Heart right ventricle (tissue), 16 donors: ENCODE measurements around the gene GNPTAB. TPM values are rescaled to one million over a fixed set of nuclear protein-coding genes. Genes with fewer than 3 reads are reported as not detected.
A peak's percentile ranks its signal among the peaks of the same experiment; 100 is the strongest.

Experiments
- ATAC-seq, 8 donors: fragments of 200-7000 bp; cut with Tn5 transposase; one replicate each; pipeline ENCODE4 v1.9.1; 2020; ENCODE audit warnings: mild to moderate bottlenecking in 8 of 8, moderate library complexity in 8 of 8, moderate number of reproducible peaks in 1 of 8
- DNase-seq, 2 donors: peaks; one replicate each; pipeline ENCODE4 v3.0.0-alpha.2; 2020
- H3K27ac ChIP-seq, 10 donors: fragments of 200-600 bp; sonication (generic) in 2 of 10; one replicate each; pipeline versions ENCODE4 v1.5.0 to v1.8.0; 2020 to 2022; ENCODE audit warnings: mild to moderate bottlenecking in 3 of 10
- H3K27me3 ChIP-seq, 7 donors: fragments of 200-600 bp; one replicate each; pipeline ENCODE4 v1.8.0; 2021 to 2022; ENCODE audit warnings: mild to moderate bottlenecking in 2 of 7
- H3K36me3 ChIP-seq, 9 donors: fragments of 200-600 bp; sonication (generic) in 1 of 9; one replicate each; pipeline versions ENCODE4 v1.5.0 to v1.8.0; 2020 to 2022; ENCODE audit warnings: mild to moderate bottlenecking in 2 of 9
- H3K4me1 ChIP-seq, 9 donors: fragments of 200-600 bp; sonication (generic) in 1 of 9; one replicate each; pipeline versions ENCODE4 v1.5.0 to v1.8.0; 2020 to 2022; ENCODE audit warnings: mild to moderate bottlenecking in 4 of 9
- H3K4me3 ChIP-seq, 10 donors: fragments of 200-600 bp; sonication (generic) in 2 of 10; one replicate each; pipeline versions ENCODE4 v1.5.0 to v1.8.0; 2020 to 2022; ENCODE audit warnings: mild to moderate bottlenecking in 7 of 10, moderate library complexity in 2 of 10
- H3K9me3 ChIP-seq, 11 donors: fragments of 200-600 bp in 10 of 11; sonication (generic) in 2 of 11; one replicate each; pipeline versions ENCODE4 v1.5.0 to v1.8.0; 2013 to 2022; ENCODE audit warnings: mild to moderate bottlenecking in 2 of 11, control low read depth in 1 of 11, moderate library complexity in 1 of 11
- CTCF ChIP-seq, 9 donors: fragments of 200-600 bp; sonication (generic) in 2 of 9; IDR thresholded peaks; one replicate each; pipeline versions ENCODE4 v1.5.0 to v1.8.0; 2021 to 2022; ENCODE audit warnings: antibody characterized with exemption in 9 of 9, mild to moderate bottlenecking in 5 of 9, moderate library complexity in 1 of 9
- WGBS, 2 donors: extraction: QIAGEN DNeasy Blood & Tissue Kit; methylation state at CpG; one replicate each; pipeline ENCODE4 v1.1.7; 2013; ENCODE audit warnings: inconsistent platforms in 1 of 2; 5-methylcytosine and 5-hydroxymethylcytosine counted together
- intact Hi-C, 10 donors: fragments of 100-400 bp; cut with DNase I; formaldehyde crosslinking; loops; one replicate each; pipeline versions ENCODE4 v1.11.1 to v1.14.2; 2022
- polyA plus RNA-seq, 2 donors: library from polyadenylated mRNA; stranded (reverse); fragments of 200-250 nt; gene quantifications; one replicate each; pipeline ENCODE4 v1.2.3, GENCODE V29; 2013
- total RNA-seq, 10 donors: library from RNA; stranded (reverse); fragmentation: NEBNext Ultra II Directional in 3 of 10; extraction: Animal tissue kit (Norgen Biotek cat#: 25700) in 3 of 10; gene quantifications; one replicate each; pipeline versions ENCODE4 v1.2.1 to v1.2.4, GENCODE V29; 2021 to 2023
- donor health status: Arrhythmogenic right ventricular cardiomyopathy.
- donor health status: ischemic (EF 13 %, LVEDD 7.1; RV severe dilation, severe dysfunction).
- donor health status: healthy with polysubstance abuse.
- donor health status: DM: no; HTN: yes; CAD: no.
- donor health status: DM: no; HTN: no; CAD: no.
- donor health status: ischemic (EF 25% LVEDD 6.9; RV normal size, moderate dysfunction).
- donor health status: ischemic (EF 25% LVEDD 5.7; RV mildly dilated, moderate dysfunction).
- donor health status: healthy.
- donor health status: DM: yes; HTN: yes; CAD: no.
- donor health status: Ischemic cardiomyopathy.
- donor health status: ischemic (EF 35%, LVEDD 5.7; RV mildly dilated, moderate dysfunction).
- donor health status: nonischemic (EF 11% LVEDD 7.7; RV severe dilation, severe dysfunction).
- donor health status: DM: yes; HTN: yes; CAD: no.
- donor health status: PGD.
- donor health status: ischemic (EF 29% LVEDD 5.4; RV normal size, mild dysfunction).
- donor health status: nonischemic (EF 23%, LVEDD 6.1; RV moderate dilation, normal function).

The GNPTAB gene
- total and polyA plus RNA-seq, 12 donors: 10.5 to 60.6 (median 47.6) TPM

- no peaks in the 10 kb centered on the region for H3K27me3 ChIP-seq
- WGBS, 2 donors: 87 to 89% methylated on average over 2 of the region's 2 CpGs
These were observed 36.2 kb downstream of the GNPTAB start for GRCh38 chr12:101794574-101794973.

DNA sequence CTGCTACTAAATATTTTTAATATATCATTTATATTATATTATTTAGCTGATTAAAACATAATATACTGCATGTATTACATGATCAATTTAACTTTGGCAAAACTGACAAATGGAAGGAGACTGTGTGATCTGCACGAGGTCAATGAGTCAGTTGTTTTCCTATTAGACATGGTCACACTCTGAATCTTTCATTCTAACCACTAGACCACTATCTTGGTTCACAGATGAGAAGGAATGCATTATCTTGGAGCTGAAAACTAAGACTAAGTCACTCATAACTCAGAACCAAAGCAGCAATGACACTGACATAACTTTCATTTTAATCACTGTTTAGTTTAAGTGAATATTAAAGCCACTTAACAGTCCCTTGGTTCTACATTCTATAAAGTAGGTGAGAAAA lies 37.4 kb downstream of the GNPTAB start:
- intact Hi-C loops: loop anchor here in 1 of 10 donors (5.0 kb wide), 1 partner anchor 34 kb away; no protein-coding TSS in a partner anchor
- ATAC-seq (no peak), DNase-seq (no peak)
- Histone ChIP-seq H3K36me3 (peaks cover 0 to 48% (median 9%) of the 10 kb centered on the region in 9 donors), H3K4me3 (no peak overlapping the region), H3K4me1 (peaks cover 0 to 32% (median 5%) of the 10 kb centered on the region in 9 donors), H3K27me3 (no peaks in the 10 kb centered on the region), H3K27ac (no peak overlapping the region), H3K9me3 (no peaks in the 10 kb centered on the region)
- 65 to 83% methylated on average over 1 of the region's 1 CpG for WGBS, 2 donors
- TF ChIP-seq CTCF (IDR thresholded peaks at IDR 0.05): no peak

More at GRCh38 chr12:101794574-101794973, 36.2 kb downstream of the GNPTAB start:
- H3K27ac ChIP-seq: no peak overlapping the region
- intact Hi-C loops: loop anchor here in 1 of 10 donors (5.0 kb wide), 1 partner anchor 33 kb away; no protein-coding TSS in a partner anchor
- H3K36me3 ChIP-seq: peaks cover 0 to 36% (median 3%) of the 10 kb centered on the region in 9 donors
- no peaks in the 10 kb centered on the region for H3K9me3 ChIP-seq
- peaks cover 0 to 32% (median 6%) of the 10 kb centered on the region in 9 donors for H3K4me1 ChIP-seq
- no peak overlapping the region for H3K4me3 ChIP-seq
- ATAC-seq: no peak
- TF ChIP-seq CTCF (IDR thresholded peaks at IDR 0.05): no peak
- DNase-seq: no peak

DNA sequence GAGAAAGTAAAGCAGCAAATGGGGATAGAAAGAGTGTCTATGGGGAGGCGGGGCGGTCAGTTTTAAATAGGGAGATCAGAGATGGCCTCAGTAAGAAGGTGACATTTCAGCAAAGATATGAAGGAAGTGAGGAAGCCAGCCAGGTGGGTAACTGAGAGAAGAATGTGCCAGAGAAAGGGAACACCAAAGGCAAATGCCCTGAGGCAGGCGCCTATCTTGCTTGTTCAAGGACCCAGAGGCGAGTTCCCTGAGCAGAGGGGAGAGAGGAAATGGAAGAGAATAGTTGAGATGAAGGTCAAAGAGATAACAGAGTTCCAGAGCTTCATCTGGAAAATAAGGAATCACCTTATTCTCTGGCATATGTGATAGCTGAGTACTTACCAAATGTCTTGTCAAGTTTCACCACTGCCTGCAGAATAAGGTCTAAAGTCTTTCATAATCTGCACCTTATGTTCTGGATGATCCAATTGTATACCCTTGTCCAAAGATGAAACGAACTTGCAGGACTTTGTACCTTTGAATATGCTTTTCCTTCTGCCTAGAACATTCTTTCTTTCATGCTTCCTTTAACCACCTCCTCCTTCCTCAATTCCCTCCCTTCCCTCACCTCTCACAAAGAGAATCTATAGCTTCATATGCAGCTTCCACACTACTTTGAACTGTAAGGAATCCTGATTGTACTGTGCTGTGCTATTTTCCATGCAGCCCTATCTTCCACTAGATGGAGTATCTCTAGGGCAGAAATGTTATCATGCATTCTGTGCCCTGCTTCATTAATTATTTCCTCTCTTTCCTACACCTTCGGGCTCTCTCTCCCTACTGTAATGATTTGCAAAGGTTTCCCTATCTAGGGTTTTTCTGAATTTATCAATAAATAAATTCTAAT lies 38.5 kb downstream of the GNPTAB start:
- no peaks in the 10 kb centered on the region for H3K27me3 ChIP-seq
- peaks cover 0 to 59% (median 9%) of the 10 kb centered on the region in 9 donors for H3K36me3 ChIP-seq
- H3K4me1 ChIP-seq: peaks cover 0 to 26% (median 0%) of the 10 kb centered on the region in 9 donors
- TF ChIP-seq CTCF (IDR thresholded peaks at IDR 0.05): peak in 7 of 9 donors; percentile 14 to 53 (median 39)
- intact Hi-C loops: loop anchor here in 1 of 10 donors (5.0 kb wide), 1 partner anchor 35 kb away; no protein-coding TSS in a partner anchor
- ATAC-seq: peak in 2 of 8 donors; percentile 44 to 57
- no peaks in the 10 kb centered on the region for H3K9me3 ChIP-seq
- no peak for DNase-seq
- H3K27ac ChIP-seq: peak overlapping the region in 1 of 10 donors; percentile 31
- WGBS, 2 donors: 74 to 77% methylated on average over 6 of the region's 6 CpGs
- no peak overlapping the region for H3K4me3 ChIP-seq

GRCh38 chr12:101789171-101789570 lies 41.6 kb downstream of the GNPTAB start:
- ATAC-seq (no peak), DNase-seq (no peak)
- Histone ChIP-seq H3K4me1 (peaks cover 0 to 14% (median 0%) of the 10 kb centered on the region in 9 donors), H3K27me3 (no peaks in the 10 kb centered on the region), H3K4me3 (no peak overlapping the region), H3K9me3 (no peaks in the 10 kb centered on the region), H3K27ac (no peak overlapping the region), H3K36me3 (peaks cover 0 to 68% (median 9%) of the 10 kb centered on the region in 9 donors)
- no peak for TF ChIP-seq CTCF (IDR thresholded peaks at IDR 0.05)
- WGBS, 2 donors: 83 to 86% methylated on average over 4 of the region's 4 CpGs
- intact Hi-C loops: no loop called here
